Measurements from ENCODE around the gene LHX4. TPM values are rescaled to one million over a fixed set of nuclear protein-coding genes. Genes with fewer than 3 reads are reported as not detected.

LHX4 gene
- total and polyA plus RNA-seq, 2 donors from 2014 or later, result 0.37 TPM; not detected in 1

- intact Hi-C loops (cut with DNase I), result no loop called here
- H3K9ac ChIP-seq (ENCODE audit: low read length in 3 of 3), result no peak overlapping the region
- no peak for TF ChIP-seq CTCF (IDR thresholded peaks at IDR 0.05; ENCODE audit: borderline replicate concordance, extremely low read depth, insufficient read depth)
- DNase-seq, result no peak
- no peaks in the 10 kb centered on the region for H3K36me3 ChIP-seq (ENCODE audit: control insufficient read depth in 2 of 3, insufficient read depth in 3 of 3, low read length in 3 of 3)
- no peak overlapping the region for H3K4me3 ChIP-seq (ENCODE audit: low read length in 3 of 3)
- H3K4me1 ChIP-seq (ENCODE audit: control insufficient read depth in 2 of 3, insufficient read depth in 2 of 3, low read depth in 1 of 3, low read length in 3 of 3), result peaks cover 0 to 37% (median 13%) of the 10 kb centered on the region in 3 donors
- peaks cover 63% of the 10 kb centered on the region for H3K27me3 ChIP-seq (ENCODE audit: control insufficient read depth, insufficient read depth, low read length)
- no peak for FAIRE-seq
- H3K27ac ChIP-seq (ENCODE audit: low read depth in 2 of 2, low read length in 2 of 2), result no peak overlapping the region
- no peaks in the 10 kb centered on the region for H3K9me3 ChIP-seq (ENCODE audit: control insufficient read depth in 2 of 3, insufficient read depth in 1 of 3, low read length in 3 of 3)
Observed at GRCh38 chr1:180232521-180233043, 2.5 kb downstream of the LHX4 start.

DNA sequence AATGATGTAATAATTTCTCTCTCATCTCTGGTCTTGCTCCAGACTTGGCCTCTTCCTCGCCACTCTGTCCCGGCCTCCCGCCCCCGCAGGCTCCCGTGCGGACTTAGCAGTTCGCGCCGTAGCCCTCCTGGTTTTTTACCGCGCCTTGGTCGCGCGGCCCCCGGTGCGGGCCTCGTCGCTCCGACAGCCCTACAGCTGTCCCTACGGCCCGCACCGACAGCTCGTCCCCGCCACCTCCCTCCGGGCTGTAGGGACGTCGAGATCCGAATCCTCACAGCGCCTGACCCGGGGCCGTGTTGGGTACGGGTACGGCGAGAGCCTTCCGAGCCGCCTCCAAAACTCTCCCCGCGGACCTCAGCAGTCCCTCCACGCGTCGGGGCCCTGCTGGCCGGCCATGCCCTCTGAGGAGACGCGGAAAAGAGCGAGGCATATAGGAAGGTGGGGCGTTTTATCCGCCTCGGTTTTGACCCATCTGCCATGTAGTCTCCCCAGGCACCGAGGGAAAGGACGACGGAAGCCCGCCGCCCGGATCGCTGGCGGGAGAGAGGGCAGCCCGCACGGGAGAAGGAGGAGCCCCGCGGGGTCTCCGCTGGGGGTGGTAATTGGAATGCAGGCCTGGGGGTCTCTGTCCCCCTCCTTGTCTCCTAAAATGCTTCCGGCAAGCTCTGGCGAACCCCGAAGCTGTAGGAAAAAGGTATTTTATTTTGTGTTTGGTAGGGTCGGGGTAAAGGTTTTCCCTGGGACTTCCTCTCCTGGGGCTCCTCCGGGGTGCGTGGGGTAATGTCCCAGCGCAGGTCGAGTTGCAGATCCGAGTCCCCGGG, 3.3 kb downstream of the LHX4 start:
- no peak overlapping the region for H3K4me3 ChIP-seq (ENCODE audit: low read length in 3 of 3)
- FAIRE-seq, result no peak
- peaks cover 64% of the 10 kb centered on the region for H3K27me3 ChIP-seq (ENCODE audit: control insufficient read depth, insufficient read depth, low read length)
- H3K9me3 ChIP-seq (ENCODE audit: control insufficient read depth in 2 of 3, insufficient read depth in 1 of 3, low read length in 3 of 3), result no peaks in the 10 kb centered on the region
- intact Hi-C loops (cut with DNase I), result no loop called here
- no peak overlapping the region for H3K27ac ChIP-seq (ENCODE audit: low read depth in 2 of 2, low read length in 2 of 2)
- no peak for TF ChIP-seq CTCF (IDR thresholded peaks at IDR 0.05; ENCODE audit: borderline replicate concordance, extremely low read depth, insufficient read depth)
- no peak overlapping the region for H3K9ac ChIP-seq (ENCODE audit: low read length in 3 of 3)
- H3K4me1 ChIP-seq (ENCODE audit: control insufficient read depth in 2 of 3, insufficient read depth in 2 of 3, low read depth in 1 of 3, low read length in 3 of 3), result peaks cover 0 to 37% (median 13%) of the 10 kb centered on the region in 3 donors
- no peak for DNase-seq
- H3K36me3 ChIP-seq (ENCODE audit: control insufficient read depth in 2 of 3, insufficient read depth in 3 of 3, low read length in 3 of 3), result no peaks in the 10 kb centered on the region

DNA sequence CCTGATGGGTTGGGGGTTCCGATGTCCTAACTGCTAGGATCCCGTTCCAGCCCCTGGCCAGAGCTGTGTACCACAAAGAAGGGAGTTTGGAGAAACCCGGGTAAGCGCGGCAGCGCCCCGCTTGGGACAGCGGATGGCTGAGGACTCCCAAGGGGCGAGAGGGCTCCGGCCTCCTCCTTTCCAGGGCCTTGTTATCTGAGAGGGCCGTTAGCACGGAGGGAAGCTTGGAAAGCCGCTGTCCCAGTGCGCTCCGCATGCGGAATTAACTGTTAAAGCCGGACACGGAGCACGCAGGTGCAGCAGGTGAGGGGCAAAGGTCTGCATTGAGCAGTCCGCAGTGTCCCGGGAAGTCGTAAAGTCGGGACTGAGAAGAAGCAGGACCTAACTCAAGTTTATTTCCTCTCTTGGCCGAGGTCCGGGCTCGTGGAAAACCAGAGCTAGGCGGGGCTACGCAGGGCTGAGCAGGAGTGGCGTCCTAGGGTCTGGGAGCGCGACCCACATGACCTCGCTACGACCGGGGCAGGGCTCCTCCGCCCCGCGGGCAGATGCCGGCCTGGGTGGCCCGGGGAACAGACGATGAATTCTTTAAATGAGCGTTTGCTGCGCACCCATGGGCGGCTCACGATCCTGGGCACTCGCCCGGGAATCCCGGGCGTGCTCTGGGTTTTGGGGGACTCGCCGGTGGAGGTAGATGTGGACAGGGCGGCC, 4.5 kb downstream of the LHX4 start:
- intact Hi-C loops (cut with DNase I), result no loop called here
- Histone ChIP-seq H3K36me3 (ENCODE audit: control insufficient read depth in 2 of 3, insufficient read depth in 3 of 3, low read length in 3 of 3) (no peaks in the 10 kb centered on the region), H3K4me1 (ENCODE audit: control insufficient read depth in 2 of 3, insufficient read depth in 2 of 3, low read depth in 1 of 3, low read length in 3 of 3) (peaks cover 0 to 29% (median 13%) of the 10 kb centered on the region in 3 donors), H3K27ac (ENCODE audit: low read depth in 2 of 2, low read length in 2 of 2) (no peak overlapping the region), H3K9ac (ENCODE audit: low read length in 3 of 3) (no peak overlapping the region), H3K9me3 (ENCODE audit: control insufficient read depth in 2 of 3, insufficient read depth in 1 of 3, low read length in 3 of 3) (no peaks in the 10 kb centered on the region), H3K27me3 (ENCODE audit: control insufficient read depth, insufficient read depth, low read length) (peaks cover 66% of the 10 kb centered on the region), H3K4me3 (ENCODE audit: low read length in 3 of 3) (no peak overlapping the region)
- DNase-seq (peak in 2 of 5 donors; percentile 34 to 46), FAIRE-seq (no peak)
- TF ChIP-seq CTCF (IDR thresholded peaks at IDR 0.05; ENCODE audit: borderline replicate concordance, extremely low read depth, insufficient read depth), result no peak
